HG03571 (cell line): ENCODE results near the gene SMARCA4.

ENCODE experiments used
- ATAC-seq: cut with Tn5 transposase; IDR thresholded peaks from one replicate; pipeline ENCODE4 v1.9.1; 2021; ENCODE audit not compliant: unreplicated experiment

Gene SMARCA4

DNA sequence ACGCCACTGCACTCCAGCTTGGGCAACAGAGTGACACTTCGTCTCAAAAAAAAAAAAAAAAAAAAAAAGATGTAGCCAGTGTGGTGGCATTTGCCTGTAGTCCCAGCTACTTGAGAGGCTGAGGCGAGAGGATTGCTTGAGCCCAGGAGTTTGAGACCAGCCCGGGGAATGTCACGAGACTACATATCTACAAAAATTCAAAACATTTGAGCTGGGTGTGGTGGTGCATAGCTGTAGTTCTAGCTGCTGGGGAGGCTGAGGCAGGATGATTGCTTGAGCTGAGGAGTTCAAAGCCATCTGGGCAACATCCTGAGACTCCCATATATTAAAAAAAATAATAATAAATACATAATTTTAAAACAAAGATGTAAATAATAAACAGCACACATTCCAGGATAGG is 46.6 kb downstream of the SMARCA4 start:
- ATAC-seq, result no peak

DNA sequence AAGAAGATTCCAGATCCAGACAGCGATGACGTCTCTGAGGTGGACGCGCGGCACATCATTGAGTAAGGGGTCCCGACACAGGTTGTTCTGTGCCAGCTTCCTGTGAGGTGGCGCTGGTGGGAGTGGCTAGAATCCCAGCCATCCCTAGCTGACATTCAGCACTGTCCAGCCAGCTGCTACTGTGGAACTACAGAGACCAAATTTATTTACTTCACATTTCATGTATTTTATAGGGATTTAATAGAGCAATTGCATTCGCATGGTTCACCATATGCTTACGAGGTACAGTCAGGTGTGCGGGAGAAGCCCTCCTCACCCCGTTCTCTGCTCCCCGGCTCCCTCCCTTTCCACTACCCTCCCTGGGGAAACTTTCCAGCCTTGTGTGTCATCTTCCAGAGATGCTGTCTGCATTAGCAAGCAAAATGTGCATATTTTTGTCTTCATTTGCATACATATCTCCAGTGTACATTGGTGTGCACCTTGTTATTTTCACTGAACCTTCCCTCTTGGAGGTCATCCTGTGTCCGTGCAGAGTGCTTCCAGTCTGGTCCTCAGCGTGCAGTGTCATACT is 47.2 kb downstream of the SMARCA4 start:
- ATAC-seq, result no peak

DNA sequence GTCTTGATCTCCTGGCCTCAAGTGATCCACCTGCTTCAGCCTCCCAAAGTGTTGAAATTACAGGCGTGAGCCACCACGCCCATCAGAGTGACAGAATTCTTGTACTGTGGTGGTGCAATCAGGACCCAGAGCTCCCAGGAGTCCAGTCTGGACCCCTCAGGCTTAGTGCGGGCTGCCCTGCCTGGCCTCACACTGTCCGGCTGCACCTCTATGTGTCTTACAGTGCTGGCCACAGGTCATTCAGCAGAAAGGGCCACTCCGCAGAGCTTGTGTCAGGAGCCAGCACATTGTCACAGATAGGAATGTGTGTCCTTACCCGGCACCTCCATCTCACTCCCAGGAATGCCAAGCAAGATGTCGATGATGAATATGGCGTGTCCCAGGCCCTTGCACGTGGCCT is 49.2 kb downstream of the SMARCA4 start:
- ATAC-seq, result no peak

DNA sequence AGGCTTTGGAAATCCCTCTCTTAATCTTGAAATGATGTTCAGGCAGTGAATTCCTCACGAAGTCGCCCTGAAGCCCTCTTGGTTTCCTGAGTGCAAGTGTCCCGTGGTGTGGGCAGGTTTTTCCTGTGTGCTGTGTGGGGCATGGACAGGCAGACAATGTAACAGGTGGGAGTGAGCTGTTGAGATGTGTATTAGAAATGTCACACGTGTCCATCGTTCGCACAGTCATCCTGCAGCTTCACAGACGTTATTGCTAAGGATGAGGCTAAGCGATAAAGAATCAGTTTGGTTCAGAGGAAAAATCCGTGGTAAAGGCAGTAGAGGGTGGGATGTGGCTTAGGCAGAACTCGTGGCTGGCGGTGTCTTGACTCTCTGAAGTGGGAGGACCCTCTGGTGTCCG is 51.7 kb downstream of the SMARCA4 start:
- no peak for ATAC-seq

DNA sequence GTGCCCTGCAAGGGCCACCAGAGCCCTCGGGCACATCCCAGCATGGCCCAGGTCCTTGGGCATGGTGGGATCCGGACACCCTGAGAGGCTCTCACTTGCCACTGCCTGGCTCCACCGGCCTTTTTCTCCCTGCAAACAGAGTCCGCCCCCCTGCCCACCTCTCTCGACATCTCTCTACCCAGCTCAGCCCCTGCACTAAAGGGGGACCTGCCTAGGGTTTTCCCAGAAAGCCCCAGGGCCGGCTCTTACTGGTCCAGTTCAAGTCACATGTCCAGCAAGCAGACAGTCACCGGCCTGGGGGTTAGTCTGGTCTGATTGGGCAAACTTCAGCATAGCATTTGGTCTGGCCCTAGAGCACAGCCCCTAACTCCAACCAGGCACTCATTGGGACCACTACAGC is 52.9 kb downstream of the SMARCA4 start:
- no peak for ATAC-seq

DNA sequence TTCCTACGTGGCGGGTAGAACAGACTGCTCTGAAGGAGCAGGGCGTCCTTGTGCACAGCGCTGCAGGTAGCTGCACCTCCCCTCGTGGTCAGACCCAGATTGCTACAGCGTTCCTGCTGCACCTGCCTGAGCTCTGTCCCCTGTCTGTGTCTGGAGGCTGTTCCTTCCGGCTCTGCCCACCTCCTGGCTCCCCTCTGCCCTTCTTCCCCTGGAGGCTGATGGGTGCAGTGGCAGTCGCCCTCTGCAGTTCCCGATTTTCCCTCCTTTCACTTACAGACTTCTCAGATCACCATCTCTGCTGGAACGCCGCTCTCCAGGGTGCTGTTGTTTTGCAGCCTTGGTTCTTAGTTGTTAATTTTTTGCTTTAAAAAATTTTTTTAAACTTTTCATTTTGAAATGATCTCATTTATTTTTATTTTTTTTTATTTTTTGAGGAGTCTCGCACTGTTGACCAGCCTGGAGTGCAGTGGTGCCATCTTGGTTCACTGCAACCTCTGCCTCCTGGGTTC is 53.6 kb downstream of the SMARCA4 start:
- no peak for ATAC-seq

DNA sequence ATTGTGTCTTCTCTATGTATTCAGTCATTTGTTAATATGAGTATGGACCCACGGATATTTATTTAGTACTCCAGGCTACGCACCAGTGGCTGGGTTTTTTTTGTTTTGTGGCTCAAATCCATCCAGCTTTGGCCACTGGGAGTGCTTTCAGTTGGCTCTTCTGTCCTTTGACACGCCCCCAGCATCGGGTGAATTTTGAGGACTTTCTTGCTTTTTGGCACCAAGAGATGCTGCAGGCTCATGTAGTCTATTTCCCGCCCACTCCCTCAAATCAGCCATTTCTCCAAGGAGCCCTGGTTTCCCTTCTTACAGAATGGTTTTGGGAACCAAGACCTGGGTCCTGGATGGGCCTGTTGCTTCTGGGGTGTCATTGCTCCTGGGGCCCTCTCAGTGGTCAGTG is 55.8 kb downstream of the SMARCA4 start:
- ATAC-seq, result no peak

DNA sequence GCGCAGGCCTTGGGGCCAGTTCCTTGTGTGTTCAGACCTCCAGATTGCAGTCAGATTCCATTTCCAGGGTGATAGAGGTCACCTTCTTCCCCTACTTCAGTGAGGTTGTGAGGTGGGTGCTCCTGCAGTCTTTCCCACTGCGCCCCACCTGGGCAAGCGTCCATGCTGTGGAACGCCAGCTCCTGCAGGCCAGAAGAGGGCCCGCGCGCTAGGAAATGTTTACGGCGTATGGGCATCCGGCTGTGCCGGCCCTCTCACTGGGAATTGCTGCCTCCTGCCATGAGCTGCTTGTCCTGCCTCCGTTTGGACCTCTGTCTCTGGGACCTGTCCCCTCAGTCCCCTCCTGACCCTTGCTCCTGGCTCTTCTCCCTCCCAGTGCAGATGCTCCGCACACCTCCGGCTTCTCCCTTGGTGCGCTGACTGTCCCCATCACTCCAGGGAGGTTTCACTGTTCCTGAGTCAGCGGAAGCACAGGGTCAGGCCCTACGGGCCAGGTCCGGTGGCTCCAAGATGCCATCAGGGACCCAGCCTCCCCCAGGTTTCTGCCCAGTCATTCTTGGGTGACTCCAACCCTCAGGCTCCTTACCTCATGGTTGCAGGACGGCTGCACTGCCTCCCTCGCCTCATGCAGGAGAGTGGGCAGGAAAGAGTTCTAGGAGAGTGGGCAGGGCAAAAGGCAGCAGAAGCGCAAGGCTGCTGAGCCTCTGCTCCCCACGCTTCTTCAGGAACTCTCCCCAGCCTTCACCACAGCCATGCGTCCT is 56.6 kb downstream of the SMARCA4 start:
- ATAC-seq, result no peak

DNA sequence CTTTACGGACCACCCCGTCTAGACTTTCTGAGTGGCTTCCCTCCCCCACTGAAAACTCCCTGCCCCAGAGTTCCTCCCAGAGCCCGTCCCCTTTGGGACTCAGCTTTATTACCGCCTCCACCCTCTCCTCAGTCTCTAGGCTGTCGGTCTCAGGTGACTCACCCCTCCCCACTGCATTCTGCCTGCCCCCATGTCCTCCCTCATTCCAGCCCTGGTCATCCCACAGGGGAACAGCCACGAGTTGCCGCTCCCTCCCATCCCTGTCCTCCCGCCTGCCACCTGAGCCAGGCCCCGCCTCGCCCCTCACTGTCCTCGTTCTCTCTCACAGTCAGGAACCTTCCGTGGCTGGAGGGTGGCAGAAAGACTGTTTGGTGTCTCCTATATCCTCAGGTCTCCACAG is 57.3 kb downstream of the SMARCA4 start:
- ATAC-seq, result no peak

DNA sequence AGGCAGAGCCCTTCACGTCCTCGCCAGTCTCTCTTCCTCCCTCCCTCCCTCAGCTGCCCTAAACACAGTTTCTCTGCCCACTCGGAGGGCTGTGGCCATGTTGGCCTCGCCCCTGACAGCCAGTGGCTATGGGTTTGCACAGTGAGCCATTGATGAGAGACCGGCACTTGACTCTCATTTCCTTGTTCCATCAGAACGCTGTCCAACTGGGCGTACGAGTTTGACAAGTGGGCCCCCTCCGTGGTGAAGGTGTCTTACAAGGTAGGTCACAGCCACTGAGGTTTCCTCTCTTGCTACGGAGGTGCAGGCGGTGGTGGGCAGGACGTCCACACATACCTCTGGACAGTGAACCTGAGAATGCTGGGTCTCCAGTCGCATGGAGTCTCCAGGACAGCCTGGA is 57.9 kb downstream of the SMARCA4 start:
- ATAC-seq, result no peak

DNA sequence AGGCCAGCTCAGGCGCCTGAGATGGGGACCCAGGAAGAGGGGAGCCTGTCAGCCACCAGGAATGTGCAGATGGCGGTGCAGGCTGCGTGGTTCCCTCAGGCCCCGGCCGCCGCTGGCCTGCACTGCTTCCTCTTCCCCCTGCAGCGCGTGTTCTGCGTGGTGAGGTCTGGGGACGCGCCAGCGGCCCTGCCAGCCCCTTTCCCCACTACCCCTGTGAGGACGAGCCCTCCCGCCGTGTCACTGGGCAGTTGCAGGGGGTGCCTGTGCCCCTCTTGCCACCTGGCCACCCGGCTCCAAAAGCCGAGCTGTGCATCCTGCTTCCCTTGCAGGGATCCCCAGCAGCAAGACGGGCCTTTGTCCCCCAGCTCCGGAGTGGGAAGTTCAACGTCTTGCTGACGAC is 58.4 kb downstream of the SMARCA4 start:
- ATAC-seq, result no peak

DNA sequence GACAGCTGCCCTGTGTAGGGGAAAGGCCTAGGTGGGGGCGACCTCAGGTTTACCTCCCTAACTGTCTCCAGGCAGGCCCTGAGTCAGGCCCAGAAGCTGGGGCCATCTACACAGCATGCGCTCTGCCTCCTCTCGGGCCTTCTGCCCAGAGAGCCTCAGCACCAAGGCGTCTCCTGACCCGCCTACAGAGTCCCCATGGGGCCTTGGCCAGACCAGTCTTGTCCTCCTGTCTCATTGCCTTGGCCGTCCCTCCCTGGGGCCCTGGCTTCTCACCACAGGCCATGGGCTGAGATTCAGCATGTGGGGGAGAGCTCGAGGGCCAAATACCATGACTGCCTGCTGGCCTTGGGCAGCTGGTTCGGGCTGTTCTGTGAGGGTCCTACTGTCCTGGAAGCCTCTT is 59.0 kb downstream of the SMARCA4 start:
- no peak for ATAC-seq

DNA sequence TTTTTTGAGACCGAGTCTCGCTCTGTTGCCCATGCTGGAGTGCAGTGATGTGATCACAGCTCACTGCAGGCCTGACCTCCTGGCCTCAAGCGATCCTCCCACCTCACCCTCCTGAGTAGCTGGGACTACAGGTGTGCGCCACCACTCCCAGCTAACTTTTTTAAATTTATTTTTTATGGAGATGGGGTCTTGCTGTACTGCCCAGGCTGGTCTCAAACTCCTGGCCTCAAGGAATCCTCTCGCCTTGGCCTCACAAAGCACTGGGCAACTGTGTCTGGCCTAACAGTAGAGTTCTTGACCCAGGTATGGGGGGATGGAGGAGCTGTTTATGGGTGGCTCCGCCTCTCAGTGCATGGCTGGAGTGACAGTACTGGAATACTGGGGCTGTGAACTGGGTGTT is 59.6 kb downstream of the SMARCA4 start:
- ATAC-seq, result no peak

DNA sequence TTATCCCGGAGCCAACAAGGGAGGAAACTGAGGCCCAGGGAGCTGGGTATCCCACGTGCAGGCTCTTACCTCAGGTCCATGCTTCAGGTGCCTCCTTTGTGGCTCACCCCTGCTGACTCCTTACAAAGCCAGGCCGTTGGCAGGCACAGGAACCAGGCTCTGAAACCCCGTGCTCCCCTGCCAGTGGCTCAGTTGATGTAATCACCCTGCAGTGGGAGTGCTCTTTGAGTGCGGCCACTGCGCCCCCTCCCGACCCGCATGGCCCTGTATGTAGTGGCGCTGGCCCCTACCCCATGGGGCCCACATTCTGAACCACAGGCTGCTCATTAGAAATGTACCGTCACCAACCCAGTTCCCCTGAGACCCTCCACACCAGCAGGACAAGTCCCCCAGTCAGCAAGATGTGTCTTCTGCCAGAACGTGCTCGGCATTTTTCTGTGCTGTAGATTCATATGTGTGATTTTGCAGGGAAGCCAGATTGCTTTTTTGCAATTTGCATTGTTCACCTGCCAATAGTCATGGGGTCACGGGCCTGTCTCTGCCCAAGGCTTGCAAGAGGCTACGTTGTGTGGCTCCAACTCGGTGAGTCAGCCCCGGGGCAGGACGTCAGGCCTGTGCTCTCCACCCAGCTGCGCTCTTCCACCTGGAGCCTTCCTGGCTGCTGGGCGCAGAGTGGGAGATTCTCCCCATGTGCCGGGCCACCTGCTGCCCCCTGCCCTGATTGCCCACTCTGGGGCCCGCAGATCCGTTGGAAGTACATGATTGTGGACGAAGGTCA is 60.3 kb downstream of the SMARCA4 start:
- no peak for ATAC-seq

DNA sequence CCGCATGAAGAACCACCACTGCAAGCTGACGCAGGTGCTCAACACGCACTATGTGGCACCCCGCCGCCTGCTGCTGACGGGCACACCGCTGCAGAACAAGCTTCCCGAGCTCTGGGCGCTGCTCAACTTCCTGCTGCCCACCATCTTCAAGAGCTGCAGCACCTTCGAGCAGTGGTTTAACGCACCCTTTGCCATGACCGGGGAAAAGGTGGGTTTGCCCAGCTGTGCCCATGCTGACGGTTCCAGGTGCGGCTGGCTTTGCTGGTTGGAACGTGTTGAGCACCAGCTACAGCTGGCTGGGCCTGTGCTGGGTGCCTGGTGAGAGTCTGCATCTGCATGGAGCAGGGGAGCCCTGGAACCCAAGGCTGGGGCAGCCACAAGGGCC is 60.9 kb downstream of the SMARCA4 start:
- no peak for ATAC-seq

DNA sequence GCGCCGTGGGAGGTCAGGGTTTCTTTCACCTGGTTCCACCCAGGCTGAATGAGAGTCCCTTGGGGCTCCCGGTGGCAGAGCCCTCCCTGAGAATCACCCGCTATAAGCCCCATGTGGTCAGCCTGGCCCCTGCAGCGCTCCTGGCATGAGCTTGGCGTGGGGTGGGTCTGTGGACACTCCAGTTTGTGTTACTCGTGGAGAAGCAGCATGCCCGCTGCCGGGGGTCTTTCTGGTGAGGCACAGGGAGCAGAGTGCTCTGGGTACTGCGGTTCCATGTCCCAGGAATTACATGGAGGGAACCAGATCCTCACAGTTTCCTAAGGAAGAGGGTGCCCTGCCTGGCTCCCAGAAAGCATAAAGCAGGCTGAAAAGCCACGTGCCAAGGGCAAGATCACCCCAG is 62.2 kb downstream of the SMARCA4 start:
- no peak for ATAC-seq

DNA sequence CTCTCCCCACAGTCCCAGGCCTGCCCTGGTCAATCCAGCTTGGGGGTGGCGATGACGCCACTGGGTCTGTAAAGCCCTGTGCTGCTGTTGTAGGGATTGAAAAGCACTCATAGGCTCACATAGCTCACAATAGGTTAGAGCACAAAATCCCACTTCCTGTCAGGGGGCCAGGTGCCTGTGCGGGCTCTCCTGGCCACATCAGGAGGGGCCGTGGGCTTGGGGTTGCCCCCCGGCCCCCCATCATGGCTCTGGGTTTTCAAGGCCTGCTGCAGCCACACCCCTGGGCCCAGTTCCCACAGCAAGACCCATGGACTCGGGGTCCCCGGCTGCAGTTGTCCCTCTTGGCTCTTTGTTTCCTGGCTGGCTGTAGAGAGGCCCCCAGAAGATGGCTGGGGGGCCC is 62.9 kb downstream of the SMARCA4 start:
- no peak for ATAC-seq

DNA sequence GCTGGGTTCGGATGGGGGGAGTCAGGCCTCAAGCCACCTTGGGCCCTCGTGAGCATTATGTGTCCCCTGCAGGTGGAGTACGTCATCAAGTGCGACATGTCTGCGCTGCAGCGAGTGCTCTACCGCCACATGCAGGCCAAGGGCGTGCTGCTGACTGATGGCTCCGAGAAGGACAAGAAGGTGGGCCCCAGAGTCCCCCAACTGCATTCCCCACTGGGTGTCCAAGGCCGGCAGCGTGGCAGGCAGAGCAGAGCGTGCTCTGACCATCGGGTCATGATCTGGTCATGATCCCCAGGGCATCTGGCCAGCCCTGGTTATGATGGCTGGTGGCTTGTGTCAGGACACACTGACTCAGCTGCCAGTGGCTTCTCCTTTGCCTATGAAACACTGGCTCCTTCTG is 63.4 kb downstream of the SMARCA4 start:
- no peak for ATAC-seq

DNA sequence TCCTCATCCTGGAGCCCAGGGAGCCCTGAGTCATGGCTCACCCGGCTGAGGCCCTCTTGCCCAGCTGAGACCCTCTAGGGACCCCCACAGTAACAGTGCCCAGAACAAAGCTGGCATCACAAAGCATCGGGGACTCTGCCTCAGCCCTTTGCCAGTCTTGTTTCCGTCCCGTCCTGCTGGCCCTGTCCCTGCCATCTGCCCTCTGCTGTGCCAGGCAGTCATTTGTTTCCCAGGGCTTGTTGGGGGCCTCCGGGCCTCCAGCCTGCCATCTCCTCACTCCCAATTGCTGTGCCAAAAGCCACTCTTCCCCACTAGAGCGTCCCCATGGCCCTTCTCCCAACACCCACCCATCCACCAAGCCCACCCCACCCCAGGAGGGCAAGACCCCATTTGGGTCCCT is 64.2 kb downstream of the SMARCA4 start:
- ATAC-seq, result no peak

DNA sequence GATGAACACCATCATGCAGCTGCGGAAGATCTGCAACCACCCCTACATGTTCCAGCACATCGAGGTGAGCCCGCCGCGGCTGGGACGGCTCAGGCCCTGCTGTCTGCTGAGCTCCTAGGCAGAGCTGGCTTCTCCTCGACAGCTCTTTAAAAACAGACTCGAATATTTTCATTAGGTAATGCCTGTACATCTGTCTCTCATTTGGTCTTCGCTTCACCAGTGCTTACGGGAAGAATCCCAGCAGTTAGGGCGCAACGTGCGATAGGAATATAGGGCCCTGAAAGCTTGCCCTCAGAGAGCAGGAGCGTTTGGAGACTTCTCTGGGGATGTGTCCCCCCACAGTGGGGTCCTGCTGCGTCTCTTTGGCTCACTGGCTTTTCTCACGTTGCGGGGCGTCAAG is 64.6 kb downstream of the SMARCA4 start:
- no peak for ATAC-seq

DNA sequence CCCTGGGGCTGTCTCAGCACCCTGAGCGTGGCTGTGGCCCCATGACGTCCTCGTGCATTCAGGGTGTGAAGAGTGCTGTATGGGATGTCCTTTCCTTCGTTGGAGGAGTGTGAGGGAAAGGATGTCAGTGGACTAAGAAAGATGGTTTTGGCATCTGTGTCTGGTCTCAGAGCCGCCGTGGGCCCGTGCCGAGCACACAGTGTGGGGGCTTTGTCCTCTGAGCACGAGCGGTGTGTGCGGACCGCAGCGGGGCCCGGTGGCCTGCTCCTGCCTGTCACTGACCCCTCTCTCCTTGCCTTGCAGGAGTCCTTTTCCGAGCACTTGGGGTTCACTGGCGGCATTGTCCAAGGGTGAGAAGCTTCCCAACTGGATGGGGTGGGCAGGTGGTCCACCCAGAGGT is 65.2 kb downstream of the SMARCA4 start:
- no peak for ATAC-seq

DNA sequence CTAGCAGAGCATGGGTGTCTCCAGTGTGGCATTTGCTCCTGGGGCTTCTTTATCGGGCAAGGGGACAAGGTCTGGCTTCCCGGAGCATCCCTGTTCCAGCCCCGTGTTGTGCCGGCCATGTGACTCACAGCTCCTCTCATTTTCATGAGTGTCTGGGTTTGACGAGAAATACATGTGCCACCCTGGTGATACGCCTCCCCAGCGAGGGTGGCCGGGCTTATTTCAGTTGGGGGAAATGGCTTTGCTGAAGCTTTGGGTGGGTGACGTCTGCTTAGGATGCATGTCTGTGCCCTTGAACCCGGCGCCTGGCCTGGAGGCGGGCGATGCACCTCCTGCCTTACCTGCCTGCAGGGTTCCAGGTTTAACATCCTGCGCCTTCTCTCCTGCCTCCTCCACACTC is 66.6 kb downstream of the SMARCA4 start:
- ATAC-seq, result no peak
